Esophagus squamous epithelium (tissue), 5 donors: ENCODE data around the gene DDX46. TPM values are rescaled to one million over a fixed set of nuclear protein-coding genes. Genes with fewer than 3 reads are reported as not detected.

Experiments
- DNase-seq: peaks from one replicate; lab custom pipeline; 2025; lab: John Stamatoyannopoulos, UW
- H3K27ac ChIP-seq, 4 donors: fragments of 200-600 bp; sonication (generic); one replicate each; pipeline ENCODE4 v1.5.1; 2016 to 2019; ENCODE audit warnings: mild to moderate bottlenecking in 1 of 4
- H3K27me3 ChIP-seq, 4 donors: fragments of 200-600 bp; sonication (generic); 1 replicate in 3 of 4; 2 replicates in 1 of 4; pipeline versions ENCODE4 v1.5.1 to v1.6.0; 2017 to 2021; ENCODE audit warnings: antibody characterized with exemption in 1 of 4
- H3K36me3 ChIP-seq, 3 donors: fragments of 200-600 bp; sonication (generic); one replicate each; pipeline ENCODE4 v1.5.1; 2016 to 2019
- H3K4me1 ChIP-seq, 3 donors: fragments of 200-600 bp; sonication (generic); one replicate each; pipeline ENCODE4 v1.5.1; 2017 to 2019
- H3K4me3 ChIP-seq, 4 donors: fragments of 200-600 bp; sonication (generic); 1 replicate in 3 of 4; 2 replicates in 1 of 4; pipeline ENCODE4 v1.5.1; 2016 to 2019; ENCODE audit warnings: mild to moderate bottlenecking in 2 of 4, moderate library complexity in 1 of 4
- H3K9me3 ChIP-seq, 3 donors: fragments of 200-600 bp; sonication (generic); one replicate each; pipeline ENCODE4 v1.5.1; 2016 to 2019
- CTCF ChIP-seq, 6 experiments: fragments of 450-650 bp in 4 of 6; fragments of 200-600 bp in 2 of 6; sonication (generic) in 2 of 6; IDR thresholded peaks; one replicate each; pipeline ENCODE4 v1.5.1; 2016 to 2019; ENCODE audit warnings: antibody characterized with exemption in 6 of 6, mild to moderate bottlenecking in 4 of 6, moderate library complexity in 4 of 6
- POLR2A ChIP-seq, 4 donors: fragments of 450-650 bp; IDR thresholded peaks; one replicate each; pipeline ENCODE4 v1.6.1; 2017; ENCODE audit warnings: antibody characterized with exemption in 4 of 4, mild to moderate bottlenecking in 4 of 4, moderate library complexity in 3 of 4
- WGBS, 2 donors: methylation state at CpG; one replicate each; pipeline ENCODE4 v1.1.5; 2018; 5-methylcytosine and 5-hydroxymethylcytosine counted together
- intact Hi-C: fragments of 100-400 bp; cut with DNase I; formaldehyde crosslinking; loops from one replicate; pipeline ENCODE4 v1.15.0; 2022
- total RNA-seq, 4 donors: library from RNA; depleted of rRNA; stranded (reverse); fragments of >200 nt; gene quantifications; one replicate each; pipeline ENCODE4 v1.1.0, GENCODE V29; 2016
- donor health status: DM: yes; HTN: yes; CAD: no.

The DDX46 gene
- total RNA-seq, 4 donors from 2014 or later, result 19.6 to 39.9 (median 30.6) TPM

- TF ChIP-seq CTCF (IDR thresholded peaks at IDR 0.05) (no peak), POLR2A (IDR thresholded peaks at IDR 0.05) (no peak)
- Histone ChIP-seq H3K27ac (no peak overlapping the region), H3K4me1 (no peaks in the 10 kb centered on the region), H3K27me3 (no peaks in the 10 kb centered on the region), H3K9me3 (no peaks in the 10 kb centered on the region), H3K4me3 (no peak overlapping the region), H3K36me3 (peaks cover 0 to 100% (median 41%) of the 10 kb centered on the region in 3 donors)
- intact Hi-C loops, result no loop called here
- WGBS, 2 donors, result 61 to 65% methylated on average over 4 of the region's 4 CpGs
- no peak for DNase-seq
These were observed 10.6 kb downstream of the DDX46 start for GRCh38 chr5:134769206-134769605.

- WGBS, 2 donors, result 79 to 85% methylated on average over 10 of the region's 10 CpGs
- intact Hi-C loops, result no loop called here
- Histone ChIP-seq H3K27ac (no peak overlapping the region), H3K4me1 (no peaks in the 10 kb centered on the region), H3K4me3 (no peak overlapping the region), H3K9me3 (no peaks in the 10 kb centered on the region), H3K27me3 (no peaks in the 10 kb centered on the region), H3K36me3 (peaks cover 7 to 100% (median 41%) of the 10 kb centered on the region in 3 donors)
- DNase-seq, result no peak
- TF ChIP-seq POLR2A (IDR thresholded peaks at IDR 0.05) (no peak), CTCF (IDR thresholded peaks at IDR 0.05) (no peak)
These were observed 14.0 kb downstream of the DDX46 start for GRCh38 chr5:134772461-134773125.

- no peaks in the 10 kb centered on the region for H3K9me3 ChIP-seq
- H3K36me3 ChIP-seq, result peaks cover 7 to 100% (median 20%) of the 10 kb centered on the region in 3 donors
- TF ChIP-seq POLR2A (IDR thresholded peaks at IDR 0.05), result no peak
- no peak for TF ChIP-seq CTCF (IDR thresholded peaks at IDR 0.05)
These were observed 18.8 kb downstream of the DDX46 start for GRCh38 chr5:134777366-134777765.

GRCh38 chr5:134784241-134784920 lies 25.8 kb downstream of the DDX46 start:
- intact Hi-C loops, result no loop called here
- no peaks in the 10 kb centered on the region for H3K4me1 ChIP-seq
- DNase-seq, result no peak
- H3K36me3 ChIP-seq, result peaks cover 0 to 98% (median 31%) of the 10 kb centered on the region in 3 donors
- WGBS, 2 donors, result 53 to 59% methylated on average over 4 of the region's 4 CpGs
- no peaks in the 10 kb centered on the region for H3K9me3 ChIP-seq
- no peaks in the 10 kb centered on the region for H3K27me3 ChIP-seq
- no peak overlapping the region for H3K27ac ChIP-seq
- TF ChIP-seq CTCF (IDR thresholded peaks at IDR 0.05), result no peak
- TF ChIP-seq POLR2A (IDR thresholded peaks at IDR 0.05), result no peak
- no peak overlapping the region for H3K4me3 ChIP-seq

More at GRCh38 chr5:134777366-134777765, 18.8 kb downstream of the DDX46 start:
- H3K27ac ChIP-seq, result no peak overlapping the region
- WGBS, 2 donors, result 82 to 86% methylated on average over 2 of the region's 2 CpGs
- intact Hi-C loops, result no loop called here
- no peaks in the 10 kb centered on the region for H3K4me1 ChIP-seq
- no peak for DNase-seq
- H3K4me3 ChIP-seq, result no peak overlapping the region
- no peaks in the 10 kb centered on the region for H3K27me3 ChIP-seq

- Histone ChIP-seq H3K27me3 (no peaks in the 10 kb centered on the region), H3K4me1 (no peaks in the 10 kb centered on the region), H3K9me3 (no peaks in the 10 kb centered on the region), H3K27ac (no peak overlapping the region), H3K36me3 (peaks cover 0 to 98% (median 31%) of the 10 kb centered on the region in 3 donors), H3K4me3 (no peak overlapping the region)
- DNase-seq, result no peak
- intact Hi-C loops, result no loop called here
- no peak for TF ChIP-seq POLR2A (IDR thresholded peaks at IDR 0.05)
- TF ChIP-seq CTCF (IDR thresholded peaks at IDR 0.05), result no peak
- 75 to 77% methylated on average over 3 of the region's 3 CpGs for WGBS, 2 donors
These were observed 26.5 kb downstream of the DDX46 start for GRCh38 chr5:134784946-134785620.
